K562 (cell line): ENCODE measurements around the gene DVL2. TPM values are rescaled to one million over a fixed set of nuclear protein-coding genes. Genes with fewer than 3 reads are reported as not detected.

Experiments used
- ATAC-seq: fragments of 200-7000 bp; cut with Tn5 transposase; 3 replicates; pipeline ENCODE4 v1.9.1; 2020; ENCODE audit warnings: moderate library complexity
- Bru-seq: library from RNA; stranded (reverse); fragments of 400-500 nt; gene quantifications from one replicate; lab custom pipeline; 2021; lab: Mats Ljungman, UMichigan
- BruChase-seq, 2 experiments: library from RNA; stranded (reverse); fragments of 400-500 nt; gene quantifications; one replicate each; lab custom pipeline; 2021; lab: Mats Ljungman, UMichigan
- BruUV-seq: library from RNA; stranded (reverse); fragments of 400-500 nt; replicated peaks from 2 replicates; lab custom pipeline; 2021; lab: Mats Ljungman, UMichigan
- CTCF ChIA-PET: fragments of 300-600 bp; formaldehyde crosslinking; extraction: SDS; loops from one replicate; lab custom pipeline; 2021; ENCODE audit warnings: low intra/inter-chr PET ratio; lab: Yijun Ruan, JAX
- POLR2A ChIA-PET: fragments of 300-600, 350-650 bp; sonication (Branson Sonifier 250); formaldehyde crosslinking; extraction: SDS; loops from one replicate; lab custom pipeline; 2021; ENCODE audit warnings: antibody characterized with exemption, inconsistent platforms; lab: Yijun Ruan, JAX
- DNase-seq, 4 experiments: peaks; one replicate each; pipeline versions ENCODE4 v3.0.0 to v3.0.0-alpha.2; 2011 to 2018; ENCODE audit warnings: low spot score in 3 of 4, mixed read lengths in 3 of 4; ENCODE audit errors: extremely low read depth in 1 of 4
- FAIRE-seq: peaks from 2 replicates; lab custom pipeline; 2011; peaks lifted over from hg19 to GRCh38; lab: Jason Lieb, UNC
- H2AFZ ChIP-seq: 2 replicates; pipeline ENCODE4 v1.6.0; 2011; ENCODE audit warnings: low read depth, low read length, control low read depth, inconsistent platforms
- H3K27ac ChIP-seq: fragments of 200-600 bp; 3 replicates; pipeline ENCODE4 v1.8.0; 2011; ENCODE audit warnings: low read depth, mild to moderate bottlenecking, control low read depth, inconsistent platforms, low read length, moderate library complexity, mixed read lengths; ENCODE audit errors: extremely low read depth
- H3K27me3 ChIP-seq, 2 experiments: fragments of 300-600 bp in 1 of 2; 2 replicates in 1 of 2; 3 replicates in 1 of 2; pipeline versions ENCODE4 v1.6.0 to v1.8.0; 2011; ENCODE audit warnings: inconsistent platforms in 2 of 2, low read length in 2 of 2, mild to moderate bottlenecking in 1 of 2, mixed read lengths in 1 of 2, moderate library complexity in 1 of 2; ENCODE audit not compliant: control insufficient read depth in 2 of 2, insufficient read depth in 2 of 2
- H3K36me3 ChIP-seq: fragments of 300-600 bp; 3 replicates; pipeline ENCODE4 v1.8.0; 2011; ENCODE audit warnings: mild to moderate bottlenecking, low read length, inconsistent platforms; ENCODE audit not compliant: control insufficient read depth, insufficient read depth
- H3K4me1 ChIP-seq, 2 experiments: fragments of 200-600 bp in 1 of 2; replicated peaks in 1 of 2; 2 replicates in 1 of 2; 3 replicates in 1 of 2; pipeline versions ENCODE4 v1.5.1 to v1.8.0; 2011; ENCODE audit warnings: inconsistent platforms in 2 of 2, low read length in 2 of 2, mild to moderate bottlenecking in 1 of 2, mixed read lengths in 1 of 2, moderate library complexity in 1 of 2; ENCODE audit not compliant: control insufficient read depth in 2 of 2, insufficient read depth in 2 of 2
- H3K4me2 ChIP-seq: 2 replicates; pipeline ENCODE4 v1.6.1; 2011; ENCODE audit warnings: low read length, control low read depth, inconsistent platforms, mixed read lengths; ENCODE audit not compliant: insufficient read depth
- H3K4me3 ChIP-seq: fragments of 200-600 bp; sonication (generic), shearing (Covaris generic); 2 replicates; pipeline ENCODE4 v1.5.1; 2016; ENCODE audit warnings: control low read depth, inconsistent platforms
- H3K79me2 ChIP-seq: fragments of 200-600 bp; 3 replicates; pipeline ENCODE4 v1.8.0; 2011; ENCODE audit warnings: low read length, inconsistent platforms; ENCODE audit not compliant: control insufficient read depth, insufficient read depth
- H3K9ac ChIP-seq, 2 experiments: 2 replicates each; pipeline versions ENCODE4 v1.6.0 to v1.6.1; 2011; ENCODE audit warnings: low read depth in 2 of 2, low read length in 2 of 2, control low read depth in 1 of 2, inconsistent platforms in 1 of 2, mild to moderate bottlenecking in 1 of 2, mixed read lengths in 1 of 2; ENCODE audit not compliant: insufficient read depth in 1 of 2
- H3K9me1 ChIP-seq: one replicate; pipeline ENCODE4 v1.6.0; 2011; ENCODE audit warnings: inconsistent platforms, mild to moderate bottlenecking, low read length, moderate library complexity; ENCODE audit not compliant: control insufficient read depth, insufficient read depth
- H3K9me3 ChIP-seq: replicated peaks from 2 replicates; pipeline ENCODE4 v1.5.1; 2011; ENCODE audit warnings: low read depth, low read length, inconsistent platforms; ENCODE audit not compliant: control insufficient read depth, insufficient read depth
- H4K20me1 ChIP-seq: replicated peaks from 2 replicates; pipeline ENCODE4 v1.6.1; 2011; ENCODE audit warnings: low read length, inconsistent platforms, mixed read lengths; ENCODE audit not compliant: control insufficient read depth, insufficient read depth
- ATF2 ChIP-seq: sonication (generic); formaldehyde crosslinking; IDR thresholded peaks from 2 replicates; pipeline ENCODE4 v1.8.1; 2022; ENCODE audit warnings: missing genetic modification reagents
- ATF7 ChIP-seq: fragments of 450-650 bp; IDR thresholded peaks from 2 replicates; pipeline ENCODE4 v1.7.1; 2014; ENCODE audit warnings: mild to moderate bottlenecking, moderate library complexity
- DDX20 ChIP-seq: fragments of 450-650 bp; IDR thresholded peaks from 2 replicates; pipeline ENCODE4 v1.6.1; 2016; ENCODE audit warnings: missing genetic modification characterization, low read depth, mild to moderate bottlenecking, missing compliant biosample characterization, moderate library complexity
- ESRRB ChIP-seq: fragments of 250-450 bp; sonication (Bioruptor Pico); IDR thresholded peaks from 2 replicates; pipeline ENCODE4 v1.5.0; 2020; ENCODE audit warnings: mild to moderate bottlenecking, moderate library complexity, borderline replicate concordance
- HNRNPUL1 ChIP-seq: fragments of 200-400 bp; formaldehyde crosslinking; IDR thresholded peaks from 2 replicates; pipeline ENCODE4 v1.6.1; 2017; ENCODE audit warnings: low read length
- KHSRP ChIP-seq: fragments of 450-650 bp; IDR thresholded peaks from 2 replicates; pipeline ENCODE4 v1.6.1; 2017
- NR2C2 ChIP-seq, 2 experiments: fragments of 200-800 bp in 1 of 2; sonication (Bioruptor generic) in 1 of 2; sonication (generic) in 1 of 2; formaldehyde crosslinking in 1 of 2; IDR thresholded peaks; 2 replicates each; pipeline versions ENCODE4 v1.6.1 to v1.8.0; 2016 to 2022; ENCODE audit warnings: mild to moderate bottlenecking in 1 of 2, missing compliant biosample characterization in 1 of 2, missing genetic modification characterization in 1 of 2, missing genetic modification reagents in 1 of 2
- RFX1 ChIP-seq: fragments of 450-650 bp; IDR thresholded peaks from 2 replicates; pipeline ENCODE4 v1.6.1; 2016; ENCODE audit warnings: mild to moderate bottlenecking, moderate library complexity
- ZNF639 ChIP-seq, 2 experiments: fragments of 200-800 bp in 1 of 2; sonication (Bioruptor generic) in 1 of 2; sonication (generic) in 1 of 2; formaldehyde crosslinking in 1 of 2; IDR thresholded peaks in 1 of 2; conservative IDR thresholded peaks in 1 of 2; 2 replicates each; pipeline versions ENCODE4 v1.5.0 to v1.6.1; 2016 to 2020; ENCODE audit warnings: missing compliant biosample characterization in 1 of 2, missing genetic modification characterization in 1 of 2, missing genetic modification reagents in 1 of 2
- WGBS: fragments of 100-300 bp; shearing (Covaris generic); methylation state at CpG from one replicate; pipeline ENCODE4 v1.1.6; 2016; ENCODE audit warnings: low coverage, mixed read lengths; ENCODE audit not compliant: insufficient coverage; ENCODE audit errors: missing lambda C conversion rate; 5-methylcytosine and 5-hydroxymethylcytosine counted together
- in situ Hi-C: fragments of 300-500 bp; cut with MboI; formaldehyde crosslinking; loops from 4 replicates; pipeline ENCODE4 v1.15.0; 2018; ENCODE audit warnings: inconsistent platforms, mixed read lengths
- intact Hi-C: fragments of 100-400 bp; cut with micrococcal nuclease; formaldehyde crosslinking; loops from 2 replicates; pipeline ENCODE4 v1.14.2; 2022
- long read RNA-seq, 3 experiments: library from polyadenylated mRNA in 2 of 3; library from RNA in 1 of 3; unstranded in 2 of 3; stranded (forward) in 1 of 3; transcript quantifications; one replicate each; pipeline ENCODE4 v2.0.0, GENCODE V29; 2019 to 2022
- polyA minus RNA-seq, 3 experiments: library from RNA; depleted of rRNA, polyadenylated mRNA; stranded (reverse); fragments of >200 nt; gene quantifications; 2 replicates each; pipeline ENCODE4 v1.2.3, GENCODE V29; 2011
- polyA plus RNA-seq, 8 experiments: library from polyadenylated mRNA; depleted of rRNA in 4 of 8; stranded (reverse) in 5 of 8; unstranded in 3 of 8; fragments of >200 nt; fragmentation: Nextera tagmentation in 2 of 8; fragmentation: Illumina TruSeq in 1 of 8; extraction: Ambion mirVana in 2 of 8; extraction: Trizol in 1 of 8; gene quantifications; 2 replicates each; pipeline versions ENCODE4 v1.2.1 to v1.2.3, GENCODE V29; 2011 to 2014; ENCODE audit warnings: inconsistent platforms in 1 of 8, missing spikeins in 1 of 8
- total RNA-seq, 7 experiments: library from RNA; depleted of rRNA in 6 of 7; stranded (reverse); fragments of >200 nt in 6 of 7; fragmentation: Illumina TruSeq in 2 of 7; extraction: Trizol in 2 of 7; gene quantifications; 2 replicates each; pipeline versions ENCODE4 v1.2.1 to v1.2.3, GENCODE V29; 2011 to 2021; ENCODE audit warnings: low replicate concordance in 1 of 7
- TF ChIP-seq, protein P1 (sequence below): IDR thresholded peaks from 2 replicates; pipeline ENCODE4 v1.6.1; 2014; ENCODE audit warnings: antibody characterized with exemption

The DVL2 gene
- 108 and 173 TPM in 2 replicates for total RNA-seq (2011; cell fraction: chromatin; rRNA removed; ENCODE audit: low replicate concordance)
- total RNA-seq (2011; cell fraction: nucleolus; rRNA removed): 80.7 and 98.4 TPM in 2 replicates
- total RNA-seq (2011; cell fraction: nucleoplasm; rRNA removed): 85.2 and 125 TPM in 2 replicates
- 39.1 and 42.9 TPM in 2 replicates for total RNA-seq (2014; rRNA removed)
- 10.7 and 12.0 TPM in 2 replicates for total RNA-seq (2014; rRNA removed; fragmentation: Illumina TruSeq; extraction: Trizol)
- total RNA-seq (2015; rRNA removed; fragmentation: Illumina TruSeq; extraction: Trizol): 24.3 and 25.9 TPM in 2 replicates
- 44.6 and 49.5 TPM in 2 replicates for total RNA-seq (2021)
- 3.9 and 7.2 TPM in 2 replicates for polyA plus RNA-seq (2011; rRNA removed)
- 6.9 and 7.1 TPM in 2 replicates for polyA plus RNA-seq (2011; cell fraction: cytosol; rRNA removed)
- 34.8 and 49.0 TPM in 2 replicates for polyA plus RNA-seq (2011; cell fraction: nucleus; rRNA removed)
- 45.7 and 51.8 TPM in 2 replicates for polyA plus RNA-seq (2012)
- 34.0 and 35.5 TPM in 2 replicates for polyA plus RNA-seq (2014; fragmentation: Illumina TruSeq; extraction: Trizol)
- 1 to 10 TPM; 1.3 TPM for polyA plus RNA-seq (2014; fragmentation: Nextera tagmentation; extraction: Ambion mirVana)
- polyA plus RNA-seq (2014; rRNA removed): 25.8 and 28.5 TPM in 2 replicates
- polyA minus RNA-seq (2011; rRNA and poly(A)+ RNA removed): 11.9 and 13.2 TPM in 2 replicates
- polyA minus RNA-seq (2011; cell fraction: cytosol; rRNA and poly(A)+ RNA removed): 9.1 and 20.8 TPM in 2 replicates
- 30.4 and 34.9 TPM in 2 replicates for polyA minus RNA-seq (2011; cell fraction: nucleus; rRNA and poly(A)+ RNA removed)
- percentile 64 among the genes with signal in this experiment for Bru-seq, nascent RNA
- BruChase-seq, experiment 1, labeled RNA remaining after a 2-hour chase: percentile 70 among the genes with signal in this experiment
- BruChase-seq, experiment 2, labeled RNA remaining after a 6-hour chase: percentile 79 among the genes with signal in this experiment
- long read RNA-seq, experiment 1, transcript DVL2-201 (15 exons, 3,018 nt): major isoform, 42 of 97 reads
- long read RNA-seq, experiment 1, partial matches to known transcripts: 32 of 97 reads
- long read RNA-seq, experiment 1, other reads (novel, unspliced or antisense): 23 of 97 reads
- long read RNA-seq, experiment 2, partial matches to known transcripts: 6 of 23 reads
- long read RNA-seq, experiment 2, other reads (novel, unspliced or antisense): 14 of 23 reads
- long read RNA-seq, experiment 3, partial matches to known transcripts: 2 of 9 reads
- long read RNA-seq, experiment 3, other reads (novel, unspliced or antisense): 3 of 9 reads

DNA sequence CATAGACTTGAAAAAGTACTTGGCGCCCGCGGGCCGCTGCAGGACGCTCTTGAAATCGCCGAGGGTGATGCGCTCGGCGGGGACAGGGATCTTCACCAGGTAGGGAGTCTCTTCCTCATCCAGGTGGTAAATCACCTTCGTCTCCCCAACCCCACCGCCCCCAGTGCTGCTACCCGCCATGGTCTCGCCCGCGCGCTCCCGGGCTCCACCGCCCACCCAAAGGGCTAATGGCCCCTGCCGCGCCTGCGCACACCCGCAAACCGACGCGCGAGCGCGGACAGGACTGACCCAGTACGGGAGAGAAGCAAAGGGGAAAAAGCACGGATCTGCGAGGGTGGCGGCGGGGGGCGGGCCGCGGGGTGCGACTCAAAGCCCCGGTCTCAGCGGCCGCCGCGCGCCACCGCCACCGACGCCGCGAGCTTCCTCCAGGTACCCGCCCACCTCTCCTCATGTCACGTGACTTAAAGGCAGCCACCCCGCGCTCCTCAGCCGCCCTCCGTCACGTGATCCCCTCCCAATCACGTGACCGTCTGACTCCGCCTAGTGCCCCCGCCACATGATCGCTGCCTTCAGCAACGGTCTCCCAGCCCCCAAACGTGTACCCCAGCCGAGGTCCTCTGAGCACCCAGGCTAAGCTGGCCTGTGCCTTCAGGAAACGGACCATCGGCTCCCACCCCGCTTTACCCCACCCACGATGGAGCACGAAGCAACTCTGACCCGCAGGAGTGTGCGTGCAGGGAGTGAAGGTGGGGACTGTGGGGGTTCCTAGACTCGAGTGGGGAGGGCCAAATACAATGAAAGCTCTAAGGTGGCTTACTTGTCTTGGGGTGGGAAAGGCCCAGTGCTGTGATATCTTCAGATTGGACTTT, at the start of gene DVL2:
Gene DVL2, minus strand, starts transcription at position 435 of the 869 bp plus-strand sequence. Its CDS starts 255 bp downstream, at position 180.
- peaks cover 12% of the 10 kb centered on the region for H4K20me1 ChIP-seq
- in situ Hi-C loops (no loop called here), intact Hi-C loops (no loop called here)
- ATAC-seq: peak; percentile 67
- peak within 1 kb of the TSS; percentile 91 for H3K4me2 ChIP-seq
- 3% methylated on average over 30 of the region's 72 CpGs for WGBS
- peak within 1 kb of the TSS; percentile 89 for H3K27ac ChIP-seq
- peaks cover 54% of the 10 kb centered on the region; the same call in 2 of the 3 replicates for H3K36me3 ChIP-seq
- peaks cover 87% of the 10 kb centered on the region for H3K79me2 ChIP-seq
- peak within 1 kb of the TSS; percentile 95 to 97 for H3K9ac ChIP-seq
- ChIA-PET POLR2A (interaction anchor here (0.6 to 6.6 kb wide), 5 partner anchors 8 to 647 kb away, joined by 3 to 73 read pairs (median 4); partner anchors contain the start of genes ACADVL, DLG4 and GABARAP), CTCF (no interaction called here)
- H3K9me1 ChIP-seq: peaks cover 4% of the 10 kb centered on the region
- DNase-seq: peak; percentile 77 to 93 (median 86)
- no peaks in the 10 kb centered on the region for H3K27me3 ChIP-seq
- H3K4me1 ChIP-seq: peaks cover 28 to 31% of the 10 kb centered on the region in 2 experiments; a peak in 4 of 5 replicates
- H2AFZ ChIP-seq: peak within 1 kb of the TSS; percentile 70; the same call in 1 of the 2 replicates
- BruUV-seq: TSS peak; percentile 19
- H3K9me3 ChIP-seq: no peaks in the 10 kb centered on the region
- FAIRE-seq: peak; percentile 85
- peak within 1 kb of the TSS; percentile 73 for H3K4me3 ChIP-seq
- TF ChIP-seq ESRRB (CRISPR knock-in tag) (peak; percentile 18; the same call in 1 of the 2 replicates), HNRNPUL1 (no peak), RFX1 (no peak), ATF2 (CRISPR knock-in tag) (no peak), ZNF639 (CRISPR knock-in tag; conservative IDR thresholded peaks at IDR 0.05 in 1 of 2, IDR thresholded peaks at IDR 0.05 in 1 of 2) (peak in 1 of 2 experiments; percentile 97; a peak in 2 of 4 replicates), DDX20 (tag) (no peak), ATF7 (peak; percentile 57; the same call in 1 of the 2 replicates), KHSRP (no peak), NR2C2 (CRISPR knock-in tag; IDR thresholded peaks at IDR 0.05) (no peak), NR2C2 (tag; IDR thresholded peaks at IDR 0.05) (peak; percentile 76)
- TF ChIP-seq, protein P1, sequence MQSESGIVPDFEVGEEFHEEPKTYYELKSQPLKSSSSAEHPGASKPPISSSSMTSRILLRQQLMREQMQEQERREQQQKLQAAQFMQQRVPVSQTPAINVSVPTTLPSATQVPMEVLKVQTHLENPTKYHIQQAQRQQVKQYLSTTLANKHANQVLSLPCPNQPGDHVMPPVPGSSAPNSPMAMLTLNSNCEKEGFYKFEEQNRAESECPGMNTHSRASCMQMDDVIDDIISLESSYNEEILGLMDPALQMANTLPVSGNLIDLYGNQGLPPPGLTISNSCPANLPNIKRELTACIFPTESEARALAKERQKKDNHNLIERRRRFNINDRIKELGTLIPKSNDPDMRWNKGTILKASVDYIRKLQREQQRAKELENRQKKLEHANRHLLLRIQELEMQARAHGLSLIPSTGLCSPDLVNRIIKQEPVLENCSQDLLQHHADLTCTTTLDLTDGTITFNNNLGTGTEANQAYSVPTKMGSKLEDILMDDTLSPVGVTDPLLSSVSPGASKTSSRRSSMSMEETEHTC: peak; percentile 96
